Putamen (tissue), 1 donor: ENCODE results near the gene KIF16B.
"Not testable (repeated sequence)": the region's sequence is repeated elsewhere in the genome, so short reads cannot be mapped to it uniquely, and the experiment has no call there.

Experiments
- DNase-seq: peaks from one replicate; pipeline ENCODE4 v3.0.0-alpha.2; 2016; ENCODE audit warnings: low spot score

KIF16B gene

GRCh38 chr20:16290358-16290757 lies 282.9 kb downstream of the KIF16B start:
- DNase-seq: no peak

GRCh38 chr20:16287776-16288175 lies 285.5 kb downstream of the KIF16B start:
- DNase-seq: no peak

GRCh38 chr20:16286601-16287000 lies 286.6 kb downstream of the KIF16B start:
- DNase-seq: no peak

GRCh38 chr20:16284385-16285100 lies 288.7 kb downstream of the KIF16B start:
- no peak for DNase-seq

- no peak for DNase-seq
Observed at GRCh38 chr20:16283978-16284377, 289.3 kb downstream of the KIF16B start.

GRCh38 chr20:16283307-16283706 lies 289.9 kb downstream of the KIF16B start:
- DNase-seq: no peak

- DNase-seq: no peak
Observed at GRCh38 chr20:16280219-16280618, 293.0 kb downstream of the KIF16B start.

GRCh38 chr20:16279320-16279719 lies 293.9 kb downstream of the KIF16B start:
- no peak for DNase-seq

- DNase-seq: no peak
Observed at GRCh38 chr20:16273812-16274555, 299.3 kb downstream of the KIF16B start.

GRCh38 chr20:16272780-16273360 lies 300.4 kb downstream of the KIF16B start:
- DNase-seq: no peak

GRCh38 chr20:16271450-16271849 lies 301.8 kb downstream of the KIF16B start:
- no peak for DNase-seq

- DNase-seq: no peak
Observed at GRCh38 chr20:16270989-16271388, 302.3 kb downstream of the KIF16B start.

- DNase-seq: no peak
Observed at GRCh38 chr20:16270314-16270931, 302.8 kb downstream of the KIF16B start.

- no peak for DNase-seq
Observed at GRCh38 chr20:16267526-16267925, 305.7 kb downstream of the KIF16B start.

GRCh38 chr20:16265334-16265733 lies 307.9 kb downstream of the KIF16B start:
- no peak for DNase-seq

- no peak for DNase-seq
Observed at GRCh38 chr20:16263582-16263981, 309.7 kb downstream of the KIF16B start.

- no peak for DNase-seq
Observed at GRCh38 chr20:16262594-16262993, 310.7 kb downstream of the KIF16B start.

- no peak for DNase-seq
Observed at GRCh38 chr20:16261733-16262273, 311.4 kb downstream of the KIF16B start.

GRCh38 chr20:16260911-16261310 lies 312.3 kb downstream of the KIF16B start:
- no peak for DNase-seq

- not testable (repeated sequence) for DNase-seq
Observed at GRCh38 chr20:16260133-16260532, 313.1 kb downstream of the KIF16B start.

- no peak for DNase-seq
Observed at GRCh38 chr20:16258766-16259165, 314.5 kb downstream of the KIF16B start.

- DNase-seq: no peak
Observed at GRCh38 chr20:16257813-16258430, 315.3 kb downstream of the KIF16B start.
